Measurements from ENCODE around the gene GPR78. TPM values are rescaled to one million over a fixed set of nuclear protein-coding genes. Genes with fewer than 3 reads are reported as not detected.

GPR78 gene
- total RNA-seq, 1 experiment from 2014 or later, result 3.4 TPM

GRCh38 chr4:8597319-8597718 lies 17.1 kb downstream of the GPR78 start:
- Histone ChIP-seq H3K79me2 (ENCODE audit: insufficient read depth, low read length) (no peaks in the 10 kb centered on the region), H3K79me1 (ENCODE audit: insufficient read depth, low read depth, low read length, poor library complexity, severe bottlenecking) (no peaks in the 10 kb centered on the region), H3K4ac (ENCODE audit: low read depth, low read length) (no peak overlapping the region), H3T11ph (ENCODE audit: low read length) (no peak overlapping the region), H2AFZ (ENCODE audit: low read length) (no peak overlapping the region), H2BK5ac (ENCODE audit: insufficient read length, low read length) (no peak overlapping the region), H3K9me3 (ENCODE audit: control insufficient read depth, low read depth, low read length) (no peaks in the 10 kb centered on the region), H3K9ac (ENCODE audit: extremely low read depth, insufficient read length, low read length) (no peak overlapping the region), H3K23me2 (ENCODE audit: insufficient read length, low read depth, low read length, poor library complexity, severe bottlenecking) (peaks cover 8% of the 10 kb centered on the region), H3K4me1 (ENCODE audit: insufficient read depth, low read length) (no peaks in the 10 kb centered on the region; the same call in 1 of the 2 replicates), H3K14ac (ENCODE audit: insufficient read depth, low read length) (no peak overlapping the region; the same call in 1 of the 2 replicates), H2AK5ac (ENCODE audit: insufficient read length, low read length) (no peak overlapping the region), H3K27ac (ENCODE audit: insufficient read length, low read depth, low read length) (no peak overlapping the region), H2BK12ac (ENCODE audit: insufficient read length, low read depth, low read length) (no peak overlapping the region), H3K27me3 (ENCODE audit: insufficient read depth, low read length) (no peaks in the 10 kb centered on the region), H3K18ac (ENCODE audit: insufficient read length, low read depth, low read length) (no peak overlapping the region), H2BK15ac (ENCODE audit: low read depth, low read length) (no peak overlapping the region), H4K20me1 (ENCODE audit: control insufficient read depth, insufficient read depth, insufficient read length) (no peaks in the 10 kb centered on the region), H3K23ac (ENCODE audit: insufficient read length, low read depth, low read length) (no peak overlapping the region), H2BK20ac (ENCODE audit: low read depth, low read length, poor library complexity, severe bottlenecking) (no peak overlapping the region), H4K8ac (replicated peaks; ENCODE audit: insufficient read length, low read depth, low read length) (no peak overlapping the region), H4K91ac (ENCODE audit: insufficient read length, low read depth, low read length) (no peak overlapping the region), H2BK120ac (ENCODE audit: low read depth, low read length, poor library complexity, severe bottlenecking) (no peak overlapping the region), H3K56ac (ENCODE audit: insufficient read length, low read depth, low read length) (no peak overlapping the region), H4K5ac (ENCODE audit: insufficient read length, low read depth, low read length) (no peak overlapping the region), H3K4me2 (ENCODE audit: insufficient read depth, insufficient read length, low read length) (no peak overlapping the region)
- Mint-ChIP-seq H3K4me1 (peaks cover 13 to 18% of the 10 kb centered on the region in 2 experiments), H3K27me3 (ENCODE audit: low read depth) (no peaks in the 10 kb centered on the region), H3K36me3 (ENCODE audit: insufficient read depth in 1 of 3, low read depth in 3 of 3) (peaks cover 0 to 48% (median 30%) of the 10 kb centered on the region in 3 experiments; a peak in 6 of 7 replicates), H3K9me3 (no peaks in the 10 kb centered on the region), H3K27ac (no peak overlapping the region), H3K4me3 (no peak overlapping the region)
- DNase-seq, result no peak
- no CpG with 5 or more reads among the region's 13 CpGs for WGBS (ENCODE audit: extremely low coverage, insufficient read length, low lambda C conversion rate)
- no peak for TF ChIP-seq CTCF (conservative IDR thresholded peaks at IDR 0.05)
